NCI-H1048 (cell line): ENCODE data around the gene SIAE.
A peak's percentile ranks its signal among the peaks of the same experiment; 100 is the strongest.
"Not testable (repeated sequence)": the region's sequence is repeated elsewhere in the genome, so short reads cannot be mapped to it uniquely, and the experiment has no call there.

Source experiments
- DNase-seq: peaks from one replicate; lab custom pipeline; 2025; lab: John Stamatoyannopoulos, UW

The SIAE gene

GRCh38 chr11:124623861-124624525 is 49.5 kb downstream of the SIAE start:
- DNase-seq = no peak

GRCh38 chr11:124622531-124623451 is 50.7 kb downstream of the SIAE start, which contains the start of gene TBRG1:
TBRG1 (plus strand) TSS chr11:124622864; CDS start chr11:124623084, 220 bp downstream.
- DNase-seq = peak; percentile 63

GRCh38 chr11:124618863-124619262 is 54.7 kb downstream of the SIAE start:
- DNase-seq = no peak

GRCh38 chr11:124612567-124613246 is 60.8 kb downstream of the SIAE start:
- DNase-seq = no peak

GRCh38 chr11:124612045-124612444 is 61.5 kb downstream of the SIAE start:
- DNase-seq = no peak

GRCh38 chr11:124611064-124611463 is 62.5 kb downstream of the SIAE start, which contains the start of gene PANX3:
PANX3 (plus strand) TSS chr11:124611428; CDS start chr11:124611557, 129 bp downstream.
- DNase-seq = no peak

- no peak for DNase-seq
Observed at GRCh38 chr11:124610295-124610694, 63.2 kb downstream of the SIAE start.

- no peak for DNase-seq
Observed at GRCh38 chr11:124608147-124608546, 65.4 kb downstream of the SIAE start.

- DNase-seq = no peak
Observed at GRCh38 chr11:124605719-124606118, 67.8 kb downstream of the SIAE start.

- not testable (repeated sequence) for DNase-seq
Observed at GRCh38 chr11:124602723-124603122, 70.8 kb downstream of the SIAE start.

- no peak for DNase-seq
Observed at GRCh38 chr11:124602193-124602592, 71.3 kb downstream of the SIAE start.

GRCh38 chr11:124600621-124601320 is 72.8 kb downstream of the SIAE start:
- no peak for DNase-seq

- no peak for DNase-seq
Observed at GRCh38 chr11:124597626-124598025, 75.9 kb downstream of the SIAE start.

- no peak for DNase-seq
Observed at GRCh38 chr11:124595302-124595701, 78.2 kb downstream of the SIAE start.

GRCh38 chr11:124592627-124593026 is 80.9 kb downstream of the SIAE start:
- no peak for DNase-seq

- no peak for DNase-seq
Observed at GRCh38 chr11:124591430-124591829, 82.1 kb downstream of the SIAE start.

GRCh38 chr11:124586238-124586860 is 87.2 kb downstream of the SIAE start:
- DNase-seq = no peak

GRCh38 chr11:124584681-124585372 is 88.7 kb downstream of the SIAE start:
- no peak for DNase-seq

- no peak for DNase-seq
Observed at GRCh38 chr11:124583781-124584180, 89.8 kb downstream of the SIAE start.
